HG02885 (cell line): ENCODE results near the gene TIGD2.

Experiments
- ATAC-seq: cut with Tn5 transposase; IDR thresholded peaks from one replicate; pipeline ENCODE4 v1.9.1; 2021; ENCODE audit warnings: mild to moderate bottlenecking; ENCODE audit not compliant: unreplicated experiment, poor library complexity

TIGD2 gene

DNA sequence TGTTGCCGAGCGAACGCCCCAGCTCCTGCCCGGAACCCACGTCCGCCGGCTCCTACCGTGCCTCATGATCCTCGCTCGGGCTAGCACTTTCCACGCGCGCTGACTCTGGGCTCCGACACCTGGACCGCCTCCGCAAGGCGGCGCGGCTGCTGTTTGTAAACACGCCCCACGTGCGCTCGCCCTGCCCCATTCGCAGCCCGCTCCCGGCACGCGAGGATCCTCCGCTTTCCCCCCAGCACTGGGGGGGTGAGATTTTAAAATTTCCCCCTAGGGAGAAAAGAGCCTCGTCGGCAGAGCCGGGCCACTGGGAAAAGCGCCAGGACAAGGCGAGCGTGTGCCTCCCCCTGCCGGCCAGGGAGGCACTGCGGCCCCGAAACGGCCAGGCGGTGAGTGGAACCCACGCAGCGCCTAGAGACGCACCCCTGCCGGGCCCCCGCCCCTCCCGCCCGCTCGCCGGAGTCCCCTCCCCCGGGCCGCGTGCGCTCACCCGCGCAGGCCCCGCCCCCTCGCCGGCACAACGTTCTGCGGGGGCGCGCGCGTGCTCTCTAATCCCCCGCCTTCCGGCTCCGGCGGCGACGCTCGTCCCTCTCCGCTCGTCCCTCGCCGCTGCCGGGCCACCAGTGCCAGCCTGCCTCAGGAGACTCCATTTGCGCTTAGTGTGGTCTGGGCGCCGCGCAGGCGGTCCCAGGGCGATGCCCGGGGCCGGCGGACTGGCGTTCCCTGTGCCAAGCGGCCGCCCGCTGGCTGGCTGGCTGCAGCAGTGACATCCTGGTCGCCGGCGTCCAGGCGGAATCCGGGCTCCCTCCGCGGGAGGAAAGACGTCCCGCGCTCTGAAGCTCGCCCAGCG, at the start of gene TIGD2:
TSS of gene TIGD2 (plus strand) at position 548 of the 847 bp plus-strand sequence. CDS start 1,442 bp downstream, outside the sequence.
- peak; percentile 89 for ATAC-seq

DNA sequence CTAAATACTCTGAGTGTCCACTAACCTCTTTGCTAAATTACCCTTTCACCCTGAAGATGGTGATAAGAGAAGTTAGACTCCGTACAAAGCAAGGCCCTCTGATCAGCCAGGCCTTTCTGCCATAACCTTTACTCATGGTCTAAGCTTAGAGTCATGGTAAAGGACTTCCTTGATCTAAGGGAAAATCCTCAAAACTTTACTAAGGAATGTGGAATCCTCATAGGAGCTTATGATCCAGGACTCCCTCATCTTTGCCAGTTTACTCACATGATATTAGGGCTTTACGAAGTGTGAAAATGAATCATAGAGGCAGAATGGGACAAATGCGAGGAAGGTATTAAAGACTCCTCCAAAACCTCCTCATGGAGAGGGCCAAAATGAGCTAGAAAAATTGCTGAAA, 46.5 kb upstream of the TIGD2 start:
- ATAC-seq = no peak

DNA sequence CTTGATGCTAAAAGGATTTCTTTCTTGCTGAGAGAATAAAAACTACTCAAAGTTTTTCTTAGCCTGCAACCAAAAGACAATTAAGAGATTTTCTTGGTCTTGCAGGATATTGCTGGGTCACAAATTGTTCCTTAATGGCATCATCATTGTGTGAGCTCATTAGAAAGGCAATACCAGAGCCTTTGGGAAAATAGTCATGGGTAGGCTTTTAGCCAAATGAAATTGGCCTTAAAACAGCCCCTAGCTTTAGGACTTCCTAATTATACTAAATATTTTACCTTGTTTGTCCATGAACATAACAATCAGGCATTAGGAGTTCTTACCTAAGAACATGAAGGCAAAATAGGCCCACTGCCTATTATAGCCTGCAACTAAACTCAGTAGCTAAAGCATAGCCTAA, 43.9 kb upstream of the TIGD2 start:
- ATAC-seq = no peak

DNA sequence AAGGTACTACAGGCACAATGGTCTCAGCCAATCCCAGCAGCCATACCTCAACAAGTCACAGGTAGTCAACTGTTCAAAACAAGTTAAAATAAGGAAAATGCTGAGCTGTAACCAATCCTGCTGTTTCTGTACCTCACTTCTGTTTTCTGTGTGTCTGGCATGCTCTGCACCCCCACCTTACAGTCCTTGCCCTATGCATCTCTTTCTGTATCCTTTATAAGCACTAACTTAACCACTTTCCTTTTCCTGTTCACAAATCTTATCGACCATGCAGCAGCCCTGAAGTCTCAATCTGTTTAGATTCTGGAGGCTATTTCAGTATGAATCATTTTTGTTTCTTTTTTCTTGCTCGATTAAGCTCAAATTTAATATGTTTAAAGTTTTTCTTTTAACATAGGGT, 41.9 kb upstream of the TIGD2 start:
- ATAC-seq = peak; percentile 79

DNA sequence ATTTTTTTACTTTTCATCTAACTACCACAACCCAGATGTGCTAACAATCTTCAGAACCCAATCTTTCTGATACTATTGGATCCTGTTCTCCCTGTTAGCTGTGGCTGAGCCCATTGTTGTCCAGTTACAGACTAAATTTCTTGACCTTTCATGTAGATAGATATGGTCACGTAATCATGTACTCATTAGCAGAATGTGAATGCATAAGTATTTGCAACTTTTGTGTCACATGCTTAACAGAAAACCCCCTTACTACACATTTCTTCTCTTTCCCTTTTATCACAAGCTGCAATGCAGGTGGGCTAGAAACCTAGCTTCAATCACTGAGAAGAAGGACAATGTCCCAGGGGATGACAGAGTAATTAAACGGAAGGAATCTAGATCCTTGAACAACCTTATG, 41.3 kb upstream of the TIGD2 start:
- ATAC-seq = peak; percentile 37

DNA sequence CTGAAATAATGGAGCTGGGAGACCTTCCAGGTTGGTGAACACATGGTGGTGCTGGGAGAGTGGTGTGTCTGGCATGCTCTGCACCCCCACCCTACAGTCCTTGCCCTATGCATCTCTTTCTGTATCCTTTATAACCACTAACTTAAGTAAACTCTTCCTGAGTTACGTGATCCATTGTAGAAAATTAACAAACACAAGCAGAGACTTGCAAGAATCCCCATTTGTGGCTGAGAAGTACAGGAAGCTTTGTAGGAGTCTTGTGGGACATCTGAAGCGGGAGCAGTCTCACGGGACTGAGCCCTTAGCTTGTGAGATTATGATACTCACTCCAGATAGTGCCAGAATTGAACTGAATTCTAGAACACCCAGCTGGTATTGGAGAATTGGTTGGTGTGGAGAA, 40.0 kb upstream of the TIGD2 start:
- ATAC-seq = no peak

DNA sequence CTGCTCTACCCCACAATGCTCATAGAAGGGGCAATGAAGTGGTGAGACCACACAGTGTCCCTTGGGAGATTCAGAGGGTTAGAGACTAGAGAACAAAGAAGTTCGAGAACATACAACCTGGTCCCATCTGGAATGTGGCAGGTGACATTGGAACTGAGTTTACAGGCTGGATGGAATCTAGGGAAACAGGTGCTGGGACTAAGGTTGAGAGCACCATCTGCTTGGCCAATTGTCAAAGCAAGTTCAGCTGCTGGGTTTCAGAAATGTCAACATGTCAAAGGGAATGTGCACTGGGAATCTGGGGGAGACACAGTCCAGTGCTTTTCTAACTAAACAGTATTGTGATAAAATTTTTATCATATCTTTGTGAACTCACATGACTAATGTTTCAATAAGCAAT, 38.4 kb upstream of the TIGD2 start:
- ATAC-seq = no peak

DNA sequence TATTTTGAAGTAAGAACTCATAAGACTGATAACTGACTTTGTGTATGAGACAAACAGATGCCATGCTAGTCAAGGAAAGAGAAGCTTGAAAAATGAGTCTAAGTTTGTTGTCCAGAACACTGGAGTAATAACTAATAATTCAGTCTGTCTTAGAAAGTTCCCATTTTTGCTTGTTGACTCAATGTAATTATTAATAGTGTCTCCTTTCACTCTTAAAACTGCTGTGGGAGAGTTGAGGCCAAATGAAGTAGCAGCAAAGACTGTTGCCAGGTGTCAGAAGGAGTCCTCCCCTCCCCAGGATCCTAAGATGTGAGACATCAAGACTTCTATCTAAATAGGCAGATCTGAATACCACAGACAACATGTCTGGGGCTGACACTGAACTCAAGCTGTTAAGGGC, 33.6 kb upstream of the TIGD2 start:
- no peak for ATAC-seq

DNA sequence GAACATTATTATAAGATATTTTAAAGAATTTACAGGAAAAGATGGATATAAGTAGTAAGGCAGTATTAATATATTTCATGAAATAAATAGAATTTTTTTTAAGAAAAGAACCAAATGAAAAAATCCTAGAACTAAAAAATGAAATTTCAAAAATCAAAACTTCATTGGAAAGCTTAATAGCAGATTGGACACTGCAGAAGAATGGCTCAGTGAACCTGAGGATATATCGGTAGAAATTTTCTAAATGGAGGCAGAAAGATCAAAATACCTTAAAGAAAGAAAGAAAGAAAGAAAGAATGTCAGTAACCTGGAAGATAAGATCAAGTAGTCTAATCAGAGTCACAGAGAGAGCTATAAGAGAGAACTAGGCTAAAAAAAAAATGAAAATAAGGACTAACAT, 33.0 kb upstream of the TIGD2 start:
- no peak for ATAC-seq

DNA sequence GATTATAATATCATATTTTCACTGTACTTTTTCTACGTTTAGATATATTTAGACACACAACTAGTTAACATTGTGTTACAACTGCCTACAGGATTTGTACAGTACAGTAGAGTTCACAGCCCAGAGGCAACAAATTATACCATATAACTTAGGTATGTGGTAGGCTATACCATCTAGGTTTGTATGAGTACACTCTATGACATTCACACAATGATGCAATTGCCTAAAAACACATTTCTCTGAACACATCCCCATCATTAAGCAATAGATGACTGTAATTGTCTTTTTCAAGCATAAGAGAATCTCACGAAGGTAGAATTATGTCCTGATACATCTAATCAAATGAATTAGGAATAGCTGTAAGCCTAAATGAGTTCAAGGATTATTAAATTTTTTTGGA, 12.3 kb upstream of the TIGD2 start:
- ATAC-seq = no peak

DNA sequence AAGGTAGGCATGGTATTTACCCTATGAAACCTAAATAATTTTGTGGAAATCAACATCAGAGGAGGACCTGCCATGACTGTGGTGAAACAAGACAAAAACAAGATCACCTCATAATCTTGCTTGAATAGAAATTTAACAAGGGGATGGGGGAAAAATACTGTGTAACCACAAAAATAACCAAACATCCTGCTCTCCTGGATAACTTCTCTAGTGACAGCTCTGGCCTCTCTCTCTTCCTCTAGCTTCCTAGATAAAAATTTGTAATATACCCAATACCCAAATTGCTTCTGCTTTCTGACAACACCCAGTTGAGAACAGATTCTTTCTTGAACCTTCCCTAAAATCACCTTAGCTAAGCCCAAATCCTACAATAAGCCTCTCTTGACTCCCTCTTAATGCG, 11.9 kb upstream of the TIGD2 start:
- ATAC-seq = no peak

DNA sequence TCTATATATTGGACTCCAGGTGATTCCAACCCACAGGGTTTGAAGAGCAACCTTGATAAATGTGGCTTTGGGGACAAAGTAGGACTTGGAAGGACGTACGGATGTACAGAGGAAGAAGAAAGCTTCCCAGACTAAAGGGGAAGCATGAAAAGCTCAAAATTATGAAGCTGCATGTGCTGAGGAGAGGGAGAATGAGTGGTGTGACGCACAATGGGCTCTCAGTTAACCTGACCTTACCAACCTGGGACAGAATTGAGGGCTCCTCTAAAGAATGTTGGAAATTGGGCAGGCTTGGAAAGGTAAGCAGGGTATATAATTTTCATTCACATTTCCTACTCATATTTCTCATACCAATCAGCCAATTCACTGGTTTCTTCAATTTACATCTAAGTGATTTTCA, 10.5 kb upstream of the TIGD2 start:
- ATAC-seq = peak; percentile 11

DNA sequence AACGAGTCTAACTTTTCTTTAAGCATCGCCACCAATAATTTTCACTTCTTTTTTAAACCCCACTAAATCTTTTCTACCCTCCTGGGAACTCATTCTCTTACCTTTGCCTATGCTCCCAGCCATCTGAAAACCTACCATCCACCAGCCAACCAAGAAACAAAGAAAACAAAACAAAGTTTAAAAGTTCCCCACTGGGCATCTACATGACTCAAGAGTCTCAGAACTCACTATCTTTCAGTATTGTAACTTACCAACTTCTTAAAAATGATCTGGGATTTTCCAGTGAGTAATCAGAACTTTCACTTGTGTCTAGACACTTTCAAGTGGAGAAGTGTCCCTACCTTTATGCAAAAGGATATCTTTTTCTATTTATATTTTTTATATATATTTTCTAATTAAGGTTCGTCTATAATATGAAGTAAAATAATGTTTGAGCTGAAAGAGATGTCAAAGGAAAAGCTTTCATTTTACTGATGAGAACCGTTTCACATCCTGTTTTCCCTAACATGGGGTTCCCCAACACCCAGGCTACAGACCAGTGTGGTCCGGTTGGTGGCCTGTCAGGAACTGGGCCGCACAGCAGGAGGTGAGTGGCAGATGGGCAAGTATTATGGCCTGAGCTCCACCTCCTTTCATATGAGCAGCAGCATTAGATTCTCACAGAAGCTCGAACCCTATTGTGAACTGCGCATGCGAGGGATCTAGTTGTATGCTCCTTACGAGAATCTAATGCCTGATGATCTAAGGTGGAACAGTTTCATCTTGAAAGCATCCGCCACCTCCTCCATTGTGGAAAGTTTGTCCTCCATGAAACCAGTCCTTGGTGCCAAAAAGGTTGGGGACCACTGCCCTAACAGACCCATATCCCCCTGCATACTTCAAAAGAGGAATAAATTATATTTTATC, 9.8 kb upstream of the TIGD2 start:
- peak; percentile 96 for ATAC-seq

DNA sequence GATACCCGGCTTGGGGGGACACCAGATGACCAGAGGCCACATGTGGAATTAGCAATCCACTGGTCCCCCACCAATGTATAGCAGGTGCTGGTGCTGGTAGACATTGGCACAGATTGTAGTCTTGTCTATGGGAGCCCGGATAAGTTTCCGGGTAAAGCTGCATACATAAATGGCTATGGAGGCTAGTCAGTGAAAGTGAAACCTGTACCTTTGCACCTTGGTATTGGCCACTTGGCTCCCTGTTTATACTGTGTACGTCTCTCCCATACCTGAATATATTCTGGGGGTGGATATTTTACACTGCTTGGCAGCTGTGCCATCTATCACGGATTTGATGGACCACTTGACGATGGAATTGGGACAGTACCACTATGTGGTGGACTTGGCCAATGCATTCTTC, 5.6 kb upstream of the TIGD2 start:
- no peak for ATAC-seq

DNA sequence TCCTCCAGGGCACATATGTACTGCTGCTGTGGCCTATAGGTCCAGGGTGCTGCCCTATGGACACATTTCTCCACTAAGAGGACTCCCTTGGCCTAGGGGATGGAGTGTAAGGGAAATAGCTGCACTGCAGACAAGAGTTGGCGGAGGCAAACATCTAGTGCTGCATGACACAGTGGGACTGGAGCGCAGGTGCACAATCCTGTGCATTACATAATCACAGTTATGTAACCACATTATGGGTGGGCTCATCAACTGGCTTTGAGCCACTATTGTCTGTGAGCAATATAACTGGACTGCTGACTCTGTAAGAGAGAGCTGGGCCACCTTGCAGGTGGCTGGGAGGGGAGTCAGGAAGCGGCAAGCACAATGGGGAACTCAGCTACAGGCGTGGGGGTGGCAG, 3.2 kb upstream of the TIGD2 start:
- ATAC-seq = no peak

DNA sequence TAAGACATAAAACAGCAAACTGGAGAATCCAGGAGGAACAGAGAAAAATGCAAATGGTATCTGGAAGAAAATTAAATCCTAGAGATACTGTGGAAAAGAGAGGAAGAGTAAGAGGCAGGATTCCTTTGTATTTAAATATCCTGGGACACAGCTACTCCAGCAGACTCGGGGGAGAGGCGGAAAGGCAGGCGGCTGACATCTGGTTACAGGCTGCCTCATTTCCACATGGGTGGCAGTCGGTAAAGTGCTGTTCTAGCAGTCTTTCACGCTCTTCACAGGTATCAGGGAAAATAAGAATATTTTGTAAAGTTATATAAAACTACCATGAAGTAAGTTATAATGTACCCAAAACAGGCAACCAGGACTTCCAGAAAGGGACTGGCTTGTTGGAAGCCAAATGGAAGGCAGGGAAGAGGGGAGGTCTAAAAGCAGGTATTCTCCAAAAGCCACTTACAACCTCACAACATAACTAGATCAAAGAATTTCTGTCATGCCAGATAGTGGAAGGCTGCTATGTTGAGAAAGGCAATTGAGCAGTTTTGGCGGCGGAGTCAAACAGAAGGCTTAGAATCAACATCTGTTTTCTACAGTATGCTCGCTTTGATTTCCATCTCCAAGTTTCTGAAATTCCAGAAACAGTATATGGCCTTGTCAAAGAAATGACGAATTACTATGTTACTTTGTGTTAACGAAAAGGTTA, 1.3 kb upstream of the TIGD2 start:
- ATAC-seq = no peak

DNA sequence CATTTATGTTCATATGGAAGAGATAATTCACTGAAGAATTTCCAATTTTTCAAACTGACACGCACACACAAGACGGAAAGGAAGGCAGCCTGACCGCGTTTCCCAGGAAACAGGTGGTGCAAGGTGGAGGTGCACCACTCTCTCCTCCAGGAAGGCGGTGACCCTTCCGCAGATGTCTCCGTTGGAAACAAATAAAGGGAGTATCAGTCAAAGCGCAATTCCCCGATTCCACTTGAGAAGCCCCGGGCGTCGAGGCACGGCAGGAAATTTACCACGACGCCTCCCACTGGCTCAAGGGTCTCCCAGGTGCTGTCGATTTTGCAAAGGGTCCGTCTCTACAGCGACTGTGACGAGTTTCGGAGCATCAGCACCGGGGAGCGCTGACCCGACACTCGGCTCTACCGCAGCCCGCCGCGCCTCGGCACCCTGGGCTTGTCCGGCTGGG, 770 bp upstream of the TIGD2 start:
- no peak for ATAC-seq

DNA sequence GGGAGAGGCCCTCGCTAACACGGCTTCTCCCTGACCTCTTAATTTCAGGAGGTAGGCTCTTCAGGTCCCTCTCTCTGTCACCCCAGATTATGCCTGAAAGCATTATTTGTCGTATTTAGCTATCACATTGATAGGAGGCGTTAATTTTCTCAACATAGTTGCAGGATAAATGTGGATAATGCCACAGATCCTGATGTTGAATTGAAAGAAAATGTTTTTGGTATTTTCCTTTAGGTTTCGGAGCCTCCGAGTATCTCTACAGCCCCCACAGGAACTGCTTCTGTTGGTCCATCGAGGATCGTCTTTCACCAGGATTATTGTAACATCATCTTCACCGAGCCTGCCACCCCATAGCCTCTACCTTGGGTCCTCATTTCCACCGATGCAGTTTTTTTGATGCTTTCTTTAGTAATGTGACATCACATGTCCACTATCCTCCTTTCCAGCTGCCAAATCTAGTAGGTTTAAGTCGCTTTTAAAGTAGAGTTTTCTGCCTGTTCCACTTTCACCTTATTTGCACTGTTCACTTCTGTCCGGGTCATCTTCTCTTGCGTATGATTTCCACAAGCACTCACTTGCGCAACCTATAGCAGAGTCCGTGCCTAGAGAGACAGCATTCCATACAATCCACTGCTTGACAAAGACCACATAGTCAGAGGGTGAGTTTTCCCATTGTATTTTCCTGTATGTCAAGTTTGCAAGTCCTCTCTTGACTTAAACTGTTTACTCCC, 665 bp downstream of the TIGD2 start:
- no peak for ATAC-seq

DNA sequence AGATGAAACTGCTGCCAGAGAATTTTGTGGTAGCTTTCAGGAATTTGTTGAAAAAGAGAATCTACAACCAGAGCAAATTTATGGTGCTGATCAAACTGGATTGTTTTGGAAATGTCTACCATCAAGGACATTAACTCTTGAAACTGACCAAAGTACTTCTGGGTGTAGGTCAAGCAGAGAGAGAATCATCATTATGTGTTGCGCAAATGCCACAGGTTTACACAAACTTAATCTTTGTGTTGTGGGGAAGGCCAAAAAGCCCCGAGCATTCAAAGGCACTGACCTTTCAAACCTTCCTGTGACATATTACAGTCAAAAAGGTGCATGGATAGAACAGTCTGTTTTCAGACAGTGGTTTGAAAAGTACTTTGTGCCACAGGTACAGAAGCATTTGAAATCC, 2.1 kb downstream of the TIGD2 start:
- ATAC-seq = no peak

DNA sequence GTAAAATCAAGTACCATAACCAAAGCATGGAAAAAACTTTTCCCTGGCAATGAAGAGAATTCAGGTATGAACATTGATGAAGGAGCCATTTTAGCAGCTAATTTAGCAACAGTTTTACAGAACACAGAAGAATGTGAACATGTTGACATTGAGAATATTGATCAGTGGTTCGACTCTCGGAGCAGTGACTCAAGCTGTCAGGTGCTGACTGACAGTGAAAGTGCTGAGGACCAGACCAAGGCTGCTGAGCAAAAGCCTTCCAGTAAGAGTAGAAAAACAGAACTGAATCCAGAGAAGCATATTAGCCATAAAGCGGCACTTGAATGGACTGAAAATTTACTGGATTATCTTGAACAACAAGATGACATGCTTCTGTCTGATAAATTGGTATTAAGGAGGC, 2.8 kb downstream of the TIGD2 start:
- peak; percentile 46 for ATAC-seq
